HepG2 (cell line): ENCODE data around the gene CCR9. TPM values are rescaled to one million over a fixed set of nuclear protein-coding genes. Genes with fewer than 3 reads are reported as not detected.

Experiments
- ATAC-seq: fragments of 200-7000 bp; cut with Tn5 transposase; 3 replicates; pipeline ENCODE4 v1.9.1; 2020; ENCODE audit warnings: mild to moderate bottlenecking, moderate library complexity
- BruUV-seq: library from RNA; stranded (reverse); fragments of 400-500 nt; replicated peaks from 2 replicates; lab custom pipeline; 2021; lab: Mats Ljungman, UMichigan
- CTCF ChIA-PET: fragments of 300-600 bp; formaldehyde crosslinking; extraction: SDS; loops from one replicate; lab custom pipeline; 2021; ENCODE audit warnings: low total read pairs, inconsistent platforms, low intra/inter-chr PET ratio; lab: Yijun Ruan, JAX
- POLR2A ChIA-PET: fragments of 350-600 bp; sonication (Branson Sonifier 250); formaldehyde crosslinking; loops from one replicate; lab custom pipeline; 2020; ENCODE audit warnings: antibody characterized with exemption, inconsistent platforms; lab: Yijun Ruan, JAX
- DNase-seq: peaks from one replicate; pipeline ENCODE4 v3.0.0-alpha.2; 2015; ENCODE audit warnings: low spot score
- FAIRE-seq: peaks from 3 replicates; lab custom pipeline; 2011; peaks lifted over from hg19 to GRCh38; lab: Jason Lieb, UNC
- H2AFZ ChIP-seq: one replicate; pipeline ENCODE4 v1.6.1; 2011; ENCODE audit warnings: low read length, inconsistent platforms
- H3K27ac ChIP-seq: fragments of 300-600 bp; 3 replicates; pipeline ENCODE4 v1.8.0; 2011; ENCODE audit warnings: mixed run types, mild to moderate bottlenecking, mixed read lengths, low read length, inconsistent platforms; ENCODE audit not compliant: insufficient read depth; ENCODE audit errors: extremely low read length
- H3K27me3 ChIP-seq, 2 experiments: fragments of 200-600 bp in 1 of 2; 2 replicates in 1 of 2; 3 replicates in 1 of 2; pipeline versions ENCODE4 v1.6.0 to v1.8.0; 2011; ENCODE audit warnings: low read length in 2 of 2, mild to moderate bottlenecking in 2 of 2, moderate library complexity in 2 of 2, inconsistent platforms in 1 of 2; ENCODE audit not compliant: insufficient read depth in 2 of 2, control insufficient read depth in 1 of 2
- H3K36me3 ChIP-seq, 2 experiments: fragments of 200-600 bp in 1 of 2; replicated peaks in 1 of 2; 2 replicates in 1 of 2; 3 replicates in 1 of 2; pipeline versions ENCODE4 v1.5.1 to v1.8.0; 2011; ENCODE audit warnings: low read length in 2 of 2, inconsistent platforms in 1 of 2; ENCODE audit not compliant: insufficient read depth in 2 of 2, control insufficient read depth in 1 of 2
- H3K4me1 ChIP-seq: 2 replicates; pipeline ENCODE4 v1.5.1; 2012; ENCODE audit warnings: low read length, inconsistent platforms; ENCODE audit not compliant: insufficient read depth
- H3K4me2 ChIP-seq: 2 replicates; pipeline ENCODE4 v1.6.0; 2011; ENCODE audit warnings: low read depth, low read length, inconsistent platforms
- H3K4me3 ChIP-seq, 3 experiments: fragments of 200-600 bp in 1 of 3; sonication (generic), shearing (Covaris generic) in 1 of 3; replicated peaks in 1 of 3; 2 replicates each; pipeline ENCODE4 v1.5.1; 2011 to 2016; ENCODE audit warnings: low read length in 3 of 3, inconsistent platforms in 2 of 3, low read depth in 2 of 3, mild to moderate bottlenecking in 2 of 3, control low read depth in 1 of 3, mixed read lengths in 1 of 3; ENCODE audit not compliant: insufficient read depth in 1 of 3
- H3K79me2 ChIP-seq: one replicate; pipeline ENCODE4 v1.6.1; 2011; ENCODE audit warnings: low read length, inconsistent platforms; ENCODE audit not compliant: insufficient read depth
- H3K9ac ChIP-seq: 2 replicates; pipeline ENCODE4 v1.6.0; 2011; ENCODE audit warnings: mild to moderate bottlenecking, low read depth, low read length, inconsistent platforms; ENCODE audit not compliant: insufficient read depth
- H3K9me3 ChIP-seq: 2 replicates; pipeline ENCODE4 v1.5.1; 2012; ENCODE audit warnings: mild to moderate bottlenecking, low read length
- H4K20me1 ChIP-seq: 2 replicates; pipeline ENCODE4 v1.6.0; 2011; ENCODE audit warnings: inconsistent platforms, mild to moderate bottlenecking, low read length, moderate library complexity; ENCODE audit not compliant: insufficient read depth
- ARID5B ChIP-seq: IDR thresholded peaks from 2 replicates; pipeline ENCODE4 v1.4.0; 2020; ENCODE audit warnings: mild to moderate bottlenecking, missing genetic modification reagents
- MXD1 ChIP-seq: sonication (generic); formaldehyde crosslinking; IDR thresholded peaks from 2 replicates; pipeline ENCODE4 v1.4.0; 2020; ENCODE audit warnings: mild to moderate bottlenecking, missing genetic modification reagents
- REPIN1 ChIP-seq: sonication (generic); formaldehyde crosslinking; IDR thresholded peaks from 2 replicates; pipeline ENCODE4 v1.8.0; 2022; ENCODE audit warnings: missing genetic modification reagents, low read depth, mild to moderate bottlenecking, borderline replicate concordance
- ZFY ChIP-seq: sonication (generic); formaldehyde crosslinking; IDR thresholded peaks from 2 replicates; pipeline ENCODE4 v1.4.0; 2020; ENCODE audit warnings: missing genetic modification reagents
- ZNF441 ChIP-seq: sonication (generic); formaldehyde crosslinking; IDR thresholded peaks from 2 replicates; pipeline ENCODE4 v1.7.0; 2021; ENCODE audit warnings: missing genetic modification reagents, borderline replicate concordance
- ZNF788 ChIP-seq: sonication (generic); formaldehyde crosslinking; IDR thresholded peaks from 2 replicates; pipeline ENCODE4 v1.5.0; 2020; ENCODE audit warnings: mild to moderate bottlenecking, missing genetic modification reagents, borderline replicate concordance
- WGBS: methylation state at CpG from one replicate; pipeline ENCODE4 v1.1.6; 2017; ENCODE audit warnings: low lambda C conversion rate; 5-methylcytosine and 5-hydroxymethylcytosine counted together
- in situ Hi-C: cut with HindIII; loops from 2 replicates; pipeline ENCODE4 v1.10.0; 2017; ENCODE audit warnings: low pct_unique_long_range_greater_than_20kb; ENCODE audit not compliant: extremely low pct_ligation_motif_present
- intact Hi-C: fragments of 100-400 bp; cut with micrococcal nuclease; formaldehyde crosslinking; loops from one replicate; pipeline ENCODE4 v1.10.0; 2022; ENCODE audit not compliant: unreplicated experiment
- polyA plus RNA-seq, 8 experiments: library from polyadenylated mRNA; depleted of rRNA in 3 of 8; stranded (reverse) in 7 of 8; unstranded in 1 of 8; fragments of >200 nt; fragmentation: Illumina TruSeq in 4 of 8; extraction: Trizol in 4 of 8; gene quantifications; 2 replicates each; pipeline versions ENCODE4 v1.2.1 to v1.2.3, GENCODE V29; 2011 to 2016; ENCODE audit warnings: low read depth in 4 of 8, missing spikeins in 1 of 8, mixed read lengths in 1 of 8; ENCODE audit not compliant: insufficient read depth in 1 of 8
- total RNA-seq, 5 experiments: library from RNA; depleted of rRNA; stranded (reverse); fragments of >200 nt; fragmentation: Illumina TruSeq; extraction: Trizol; gene quantifications; 2 replicates each; pipeline ENCODE4 v1.2.3, GENCODE V29; 2016; ENCODE audit warnings: low read depth in 1 of 5

Gene CCR9
- total and polyA plus RNA-seq, 2 of the 13 experiments (the other 11 are each of a cell fraction or from before 2014, with no cell fraction given): not detected

- no peak overlapping the region for H3K27ac ChIP-seq
- CTCF ChIA-PET: no interaction called here
- DNase-seq (no peak), FAIRE-seq (no peak), ATAC-seq (no peak)
- POLR2A ChIA-PET: no interaction called here
- H2AFZ ChIP-seq: no peak overlapping the region
- H3K36me3 ChIP-seq: no peaks in the 10 kb centered on the region; a peak in 1 of 5 replicates
- peaks cover 7% of the 10 kb centered on the region; the same call in 1 of the 2 replicates for H3K9me3 ChIP-seq
- no peak overlapping the region for H3K4me3 ChIP-seq
- peaks cover 16% of the 10 kb centered on the region for H3K4me1 ChIP-seq
- H4K20me1 ChIP-seq: no peaks in the 10 kb centered on the region
- H3K9ac ChIP-seq: no peak overlapping the region
- H3K27me3 ChIP-seq: no peaks in the 10 kb centered on the region; a peak in 1 of 5 replicates
- no TSS peak for BruUV-seq
- in situ Hi-C loops (no loop called here), intact Hi-C loops (no loop called here)
- WGBS: 51% methylated on average over 9 of the region's 9 CpGs
- no peak overlapping the region for H3K4me2 ChIP-seq
- no peaks in the 10 kb centered on the region for H3K79me2 ChIP-seq
- no peak for TF ChIP-seq ZFY (CRISPR knock-in tag)
- no peak for TF ChIP-seq MXD1 (CRISPR knock-in tag)
- no peak for TF ChIP-seq ARID5B (CRISPR knock-in tag)
- no peak for TF ChIP-seq ZNF788 (CRISPR knock-in tag)
- no peak for TF ChIP-seq REPIN1 (CRISPR knock-in tag)
- no peak for TF ChIP-seq ZNF441 (CRISPR knock-in tag)
- TF ChIP-seq, all 625 proteins: peak for 0
Observed at GRCh38 chr3:45842851-45843625, 43.3 kb upstream of the CCR9 start.
